Endothelial cell of umbilical vein (primary cell): ENCODE results near the gene CHN1. TPM values are rescaled to one million over a fixed set of nuclear protein-coding genes. Genes with fewer than 3 reads are reported as not detected.

Experiments
- BruUV-seq: library from RNA; stranded (reverse); fragments of 400-500 nt; replicated peaks from 2 replicates; lab custom pipeline; 2021; lab: Mats Ljungman, UMichigan
- CTCF ChIA-PET: fragments of 300-600, 350-600 bp; sonication (Branson Sonifier 250); formaldehyde crosslinking; loops from one replicate; lab custom pipeline; 2021; ENCODE audit warnings: antibody characterized with exemption, inconsistent platforms; lab: Charles Lee
- POLR2A ChIA-PET: fragments of 300-600, 350-600 bp; sonication (Branson Sonifier 250); formaldehyde crosslinking; loops from one replicate; lab custom pipeline; 2021; ENCODE audit warnings: antibody characterized with exemption, inconsistent platforms; lab: Charles Lee
- DNase-seq: peaks from one replicate; pipeline ENCODE4 v3.0.0-alpha.2; 2011; ENCODE audit warnings: low read depth, low spot score
- FAIRE-seq: peaks from 2 replicates; lab custom pipeline; 2011; peaks lifted over from hg19 to GRCh38; lab: Jason Lieb, UNC
- H2AFZ ChIP-seq: 2 replicates; pipeline ENCODE4 v1.6.0; 2012; ENCODE audit warnings: low read depth, low read length, control low read depth, inconsistent platforms
- H3K27ac ChIP-seq: 2 replicates; pipeline ENCODE4 v1.5.1; 2011; ENCODE audit warnings: low read depth, mild to moderate bottlenecking, control low read depth, low read length, moderate library complexity; ENCODE audit not compliant: insufficient read depth
- H3K27me3 ChIP-seq, 2 experiments: 2 replicates each; pipeline versions ENCODE4 v1.6.0 to v1.6.1; 2011; ENCODE audit warnings: low read length in 2 of 2, mixed read lengths in 1 of 2; ENCODE audit not compliant: control insufficient read depth in 2 of 2, insufficient read depth in 2 of 2
- H3K36me3 ChIP-seq, 2 experiments: 2 replicates in 1 of 2; 3 replicates in 1 of 2; pipeline ENCODE4 v1.5.1; 2011; ENCODE audit warnings: low read length in 2 of 2, mild to moderate bottlenecking in 1 of 2, moderate library complexity in 1 of 2; ENCODE audit not compliant: control insufficient read depth in 2 of 2, insufficient read depth in 2 of 2; ENCODE audit errors: extremely low read depth in 1 of 2
- H3K4me1 ChIP-seq: 3 replicates; pipeline ENCODE4 v1.5.1; 2011; ENCODE audit warnings: mild to moderate bottlenecking, low read length; ENCODE audit not compliant: control insufficient read depth, insufficient read depth; ENCODE audit errors: extremely low read depth
- H3K4me2 ChIP-seq: 2 replicates; pipeline ENCODE4 v1.6.1; 2011; ENCODE audit warnings: low read length, control low read depth, mixed read lengths; ENCODE audit not compliant: insufficient read depth
- H3K4me3 ChIP-seq, 3 experiments: fragments of 200-600 bp in 1 of 3; sonication (generic), shearing (Covaris generic) in 1 of 3; replicated peaks in 1 of 3; 2 replicates each; pipeline ENCODE4 v1.5.1; 2011 to 2016; ENCODE audit warnings: control low read depth in 3 of 3, low read length in 3 of 3, mild to moderate bottlenecking in 2 of 3, inconsistent platforms in 1 of 3, low read depth in 1 of 3, moderate library complexity in 1 of 3; ENCODE audit not compliant: insufficient read depth in 1 of 3
- H3K79me2 ChIP-seq: 2 replicates; pipeline ENCODE4 v1.6.0; 2012; ENCODE audit warnings: low read length, inconsistent platforms; ENCODE audit not compliant: control insufficient read depth, insufficient read depth
- H3K9ac ChIP-seq: replicated peaks from 2 replicates; pipeline ENCODE3; 2011; ENCODE audit warnings: low read length, control low read depth; ENCODE audit not compliant: insufficient read depth; ENCODE audit errors: extremely low read depth
- H3K9me1 ChIP-seq: replicated peaks from 3 replicates; pipeline ENCODE4 v1.6.0; 2011; ENCODE audit warnings: mild to moderate bottlenecking, low read length; ENCODE audit not compliant: control insufficient read depth, insufficient read depth; ENCODE audit errors: extremely low read depth
- H3K9me3 ChIP-seq: replicated peaks from 2 replicates; pipeline ENCODE4 v1.5.1; 2012; ENCODE audit warnings: low read length, inconsistent platforms; ENCODE audit not compliant: control insufficient read depth, insufficient read depth
- H4K20me1 ChIP-seq: replicated peaks from 2 replicates; pipeline ENCODE3; 2011; ENCODE audit warnings: mild to moderate bottlenecking, low read length; ENCODE audit not compliant: control insufficient read depth, insufficient read depth; ENCODE audit errors: extremely low read depth
- CTCF ChIP-seq, 2 donors: IDR thresholded peaks; 1 replicate in 1 of 2; 2 replicates in 1 of 2; pipeline ENCODE4 v1.5.1; 2011; ENCODE audit warnings: low read length in 2 of 2, mild to moderate bottlenecking in 2 of 2, moderate library complexity in 2 of 2, control low read depth in 1 of 2, inconsistent platforms in 1 of 2, low read depth in 1 of 2; ENCODE audit not compliant: insufficient read depth in 1 of 2; ENCODE audit errors: extremely low read depth in 1 of 2
- EZH2 ChIP-seq: IDR thresholded peaks from 2 replicates; pipeline ENCODE4 v1.6.1; 2012; ENCODE audit warnings: borderline replicate concordance, low read depth, mild to moderate bottlenecking, moderate library complexity, low read length, inconsistent platforms; ENCODE audit not compliant: severe bottlenecking
- FOS ChIP-seq: IDR thresholded peaks from 2 replicates; pipeline ENCODE4 v1.6.1; 2011; ENCODE audit warnings: mild to moderate bottlenecking, low read length, moderate library complexity, borderline replicate concordance; ENCODE audit not compliant: insufficient read depth
- GATA2 ChIP-seq: IDR thresholded peaks from 2 replicates; pipeline ENCODE4 v1.7.0; 2011; ENCODE audit warnings: low read depth, mild to moderate bottlenecking, moderate library complexity, mixed read lengths, low read length; ENCODE audit not compliant: insufficient read length, insufficient read depth
- JUN ChIP-seq: IDR thresholded peaks from 2 replicates; pipeline ENCODE4 v1.6.1; 2011; ENCODE audit warnings: borderline replicate concordance, low read depth; ENCODE audit not compliant: insufficient read length, insufficient read depth
- MAX ChIP-seq: IDR thresholded peaks from 2 replicates; pipeline ENCODE4 v1.6.1; 2011; ENCODE audit not compliant: insufficient read depth, insufficient read length
- MYC ChIP-seq: IDR thresholded peaks from one replicate; pipeline ENCODE4 v1.6.1; 2011; ENCODE audit warnings: mild to moderate bottlenecking, low read depth, low read length
- POLR2A ChIP-seq: IDR thresholded peaks from 2 replicates; pipeline ENCODE4 v1.6.1; 2012; ENCODE audit warnings: low read depth, mild to moderate bottlenecking, control low read depth, low read length
- POLR2AphosphoS5 ChIP-seq: IDR thresholded peaks from 2 replicates; pipeline ENCODE4 v1.6.1; 2012; ENCODE audit warnings: low read depth, mild to moderate bottlenecking, control low read depth, low read length, moderate library complexity; ENCODE audit not compliant: insufficient read depth
- dilution Hi-C: fragments of 300-500 bp; cut with MboI; formaldehyde crosslinking; loops from one replicate; pipeline ENCODE4 v1.15.0; 2019; ENCODE audit warnings: low sequenced_read_pairs; ENCODE audit not compliant: extremely low pct_ligation_motif_present
- intact Hi-C: fragments of 100-400 bp; cut with micrococcal nuclease; formaldehyde crosslinking; loops from one replicate; pipeline ENCODE4 v1.10.0; 2022
- polyA plus RNA-seq, 4 experiments: library from polyadenylated mRNA; depleted of rRNA in 3 of 4; stranded (reverse) in 3 of 4; unstranded in 1 of 4; fragments of >200 nt; gene quantifications; 2 replicates each; pipeline versions ENCODE4 v1.2.1 to v1.2.3, GENCODE V29; 2011 to 2012; ENCODE audit warnings: missing spikeins in 1 of 4
- total RNA-seq: library from RNA; stranded (reverse); gene quantifications from 2 replicates; pipeline ENCODE4 v1.2.3, GENCODE V29; 2021

The CHN1 gene
- total and polyA plus RNA-seq, 2 donors (not counting 3 experiments of a cell fraction or from before 2014, with no cell fraction given), result 23.3 to 24.9 TPM

DNA sequence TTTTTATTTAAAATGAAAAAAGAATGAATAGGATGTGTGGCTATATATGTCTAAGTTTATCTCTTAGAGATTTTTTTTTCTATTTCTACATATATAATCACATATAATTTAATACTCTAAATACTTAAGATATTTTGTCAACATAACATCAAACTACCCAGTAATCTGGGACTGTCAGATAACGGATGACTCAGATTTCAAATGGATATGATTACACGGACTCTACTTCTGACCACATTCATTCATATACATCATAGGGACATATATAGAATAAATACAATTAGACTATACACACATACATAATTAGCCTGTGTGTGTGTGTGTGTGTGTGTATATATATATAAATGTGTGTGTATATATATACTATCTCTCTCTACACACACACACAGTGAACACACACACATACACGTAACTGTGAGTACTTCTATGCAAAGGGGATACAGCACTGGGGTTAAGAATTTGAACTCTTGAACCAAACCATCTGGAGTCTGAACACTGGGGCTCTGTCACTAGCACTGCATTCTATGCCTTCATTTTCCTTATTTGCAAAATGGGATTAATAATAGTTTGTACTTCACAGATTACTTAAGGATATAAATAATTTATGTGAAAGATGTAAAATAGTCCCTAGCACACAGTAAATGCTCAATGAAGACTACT lies 59.5 kb downstream of the CHN1 start:
- Histone ChIP-seq H3K79me2 (no peaks in the 10 kb centered on the region), H3K9me1 (no peaks in the 10 kb centered on the region), H3K4me2 (no peak overlapping the region), H4K20me1 (no peaks in the 10 kb centered on the region), H3K27me3 (no peaks in the 10 kb centered on the region), H3K4me3 (no peak overlapping the region), H3K9ac (no peak overlapping the region), H3K9me3 (no peaks in the 10 kb centered on the region), H3K36me3 (no peaks in the 10 kb centered on the region), H3K4me1 (no peaks in the 10 kb centered on the region), H3K27ac (no peak overlapping the region), H2AFZ (no peak overlapping the region)
- no peak for DNase-seq
- no peak for TF ChIP-seq CTCF (IDR thresholded peaks at IDR 0.05; ENCODE audit: extremely low read depth in 1 of 2, insufficient read depth in 1 of 2, low read depth in 1 of 2, low read length in 2 of 2)
- TF ChIP-seq JUN, result no peak
- no peak for TF ChIP-seq POLR2AphosphoS5
- no peak for TF ChIP-seq FOS
- TF ChIP-seq MAX, result no peak
- TF ChIP-seq EZH2, result no peak
- TF ChIP-seq MYC, result no peak
- TF ChIP-seq GATA2, result no peak
- TF ChIP-seq POLR2A, result no peak
- ChIA-PET POLR2A (no interaction called here), CTCF (no interaction called here)
- intact Hi-C loops (no loop called here), dilution Hi-C loops (no loop called here)
- FAIRE-seq, result no peak
- no TSS peak for BruUV-seq
